ENCODE data around the gene GCFC2. TPM values are rescaled to one million over a fixed set of nuclear protein-coding genes. Genes with fewer than 3 reads are reported as not detected.

GCFC2 gene
- total RNA-seq, 1 donor from 2014 or later, result 13.0 TPM

DNA sequence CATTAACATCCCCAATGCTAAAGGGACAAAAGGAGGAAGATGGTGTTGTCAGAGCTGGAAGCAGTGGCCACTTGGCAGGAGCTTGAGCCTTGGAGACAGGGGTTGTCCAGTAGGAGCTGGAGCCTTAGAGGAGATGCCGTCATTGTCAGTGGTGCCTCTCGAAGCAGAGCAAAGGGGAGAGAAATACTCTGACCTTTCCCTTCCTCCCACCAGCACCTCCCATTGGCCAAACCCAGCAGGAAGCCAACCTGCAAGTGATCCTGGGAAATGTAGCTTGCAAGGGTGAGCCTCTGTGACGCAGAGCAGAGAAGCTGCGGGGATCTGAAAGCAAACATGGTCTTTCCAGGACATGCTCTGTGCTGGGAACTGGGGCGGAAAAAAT is 97.9 kb downstream of the GCFC2 start:
- peaks cover 4% of the 10 kb centered on the region for H3K36me3 Mint-ChIP-seq (ENCODE audit: low read depth, unreplicated experiment)
- no peak for DNase-seq (ENCODE audit: low spot score)
- TF ChIP-seq, protein P1, sequence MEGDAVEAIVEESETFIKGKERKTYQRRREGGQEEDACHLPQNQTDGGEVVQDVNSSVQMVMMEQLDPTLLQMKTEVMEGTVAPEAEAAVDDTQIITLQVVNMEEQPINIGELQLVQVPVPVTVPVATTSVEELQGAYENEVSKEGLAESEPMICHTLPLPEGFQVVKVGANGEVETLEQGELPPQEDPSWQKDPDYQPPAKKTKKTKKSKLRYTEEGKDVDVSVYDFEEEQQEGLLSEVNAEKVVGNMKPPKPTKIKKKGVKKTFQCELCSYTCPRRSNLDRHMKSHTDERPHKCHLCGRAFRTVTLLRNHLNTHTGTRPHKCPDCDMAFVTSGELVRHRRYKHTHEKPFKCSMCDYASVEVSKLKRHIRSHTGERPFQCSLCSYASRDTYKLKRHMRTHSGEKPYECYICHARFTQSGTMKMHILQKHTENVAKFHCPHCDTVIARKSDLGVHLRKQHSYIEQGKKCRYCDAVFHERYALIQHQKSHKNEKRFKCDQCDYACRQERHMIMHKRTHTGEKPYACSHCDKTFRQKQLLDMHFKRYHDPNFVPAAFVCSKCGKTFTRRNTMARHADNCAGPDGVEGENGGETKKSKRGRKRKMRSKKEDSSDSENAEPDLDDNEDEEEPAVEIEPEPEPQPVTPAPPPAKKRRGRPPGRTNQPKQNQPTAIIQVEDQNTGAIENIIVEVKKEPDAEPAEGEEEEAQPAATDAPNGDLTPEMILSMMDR (IDR thresholded peaks at IDR 0.05; ENCODE audit: unreplicated experiment), result no peak
- peaks cover 1% of the 10 kb centered on the region for H3K27me3 Mint-ChIP-seq (ENCODE audit: unreplicated experiment)
- H3K4me3 Mint-ChIP-seq (ENCODE audit: unreplicated experiment), result no peak overlapping the region
- no peaks in the 10 kb centered on the region for H3K9me3 Mint-ChIP-seq (ENCODE audit: unreplicated experiment)
- H3K27ac Mint-ChIP-seq (ENCODE audit: unreplicated experiment), result no peak overlapping the region
- peaks cover 6% of the 10 kb centered on the region for H3K4me1 Mint-ChIP-seq (ENCODE audit: unreplicated experiment)

Other genes starting within 250 kb of the GCFC2 start
- gene EVA1A, start 150.0 kb downstream of the GCFC2 start, total RNA-seq (ENCODE audit: unreplicated experiment), result 19.9 TPM
- 40.1 TPM for gene MRPL19, start 64.1 kb downstream of the GCFC2 start, total RNA-seq (ENCODE audit: unreplicated experiment)